Myocyte (in vitro differentiated cells): ENCODE results near the gene KLHDC1. TPM values are rescaled to one million over a fixed set of nuclear protein-coding genes. Genes with fewer than 3 reads are reported as not detected.
"Not testable (repeated sequence)": the region's sequence is repeated elsewhere in the genome, so short reads cannot be mapped to it uniquely, and the experiment has no call there.

Experiments
- DNase-seq: peaks from one replicate; pipeline ENCODE4 v3.0.0-alpha.2; 2012; ENCODE audit warnings: low read depth
- total RNA-seq: library from RNA; depleted of rRNA; stranded (reverse); fragments of >200 nt; gene quantifications from 2 replicates; pipeline ENCODE4 v1.2.3, GENCODE V29; 2014

Gene KLHDC1
- total RNA-seq, 1 donor from 2014 or later = 4.9 TPM

GRCh38 chr14:49781040-49781439 lies 88.1 kb downstream of the KLHDC1 start:
- DNase-seq = not testable (repeated sequence)

GRCh38 chr14:49783394-49784014 lies 90.6 kb downstream of the KLHDC1 start:
- no peak for DNase-seq

- DNase-seq = no peak
These were observed 93.4 kb downstream of the KLHDC1 start for GRCh38 chr14:49786315-49786714.

- peak; percentile 78 for DNase-seq
These were observed 99.7 kb downstream of the KLHDC1 start for GRCh38 chr14:49792618-49793017.

- no peak for DNase-seq
These were observed 103.1 kb downstream of the KLHDC1 start for GRCh38 chr14:49796025-49796424.

Other genes starting within 250 kb of the KLHDC1 start
- 2,887 and 4,246 TPM in 2 replicates for gene RPS29, start 106.7 kb upstream of the KLHDC1 start, total RNA-seq
- 6.6 and 9.1 TPM in 2 replicates for gene LRR1, start 94.2 kb upstream of the KLHDC1 start, total RNA-seq
- gene RPL36AL, start 72.5 kb upstream of the KLHDC1 start, total RNA-seq = 120 and 143 TPM in 2 replicates
- gene MGAT2, start 72.3 kb upstream of the KLHDC1 start, total RNA-seq = 66.5 and 69.9 TPM in 2 replicates
- 12.5 and 15.6 TPM in 2 replicates for gene DNAAF2, start 57.9 kb upstream of the KLHDC1 start, total RNA-seq
- gene POLE2, start 4.9 kb upstream of the KLHDC1 start, total RNA-seq = 1.0 and 1.7 TPM in 2 replicates
- gene KLHDC2, start 75.0 kb downstream of the KLHDC1 start, total RNA-seq = 96.8 and 101 TPM in 2 replicates
- gene NEMF, start 159.7 kb downstream of the KLHDC1 start, total RNA-seq = 58.2 and 72.9 TPM in 2 replicates
- 43.4 and 50.9 TPM in 2 replicates for gene ARF6, start 200.0 kb downstream of the KLHDC1 start, total RNA-seq